OCI-LY1 (cell line): ENCODE measurements around the gene BTBD10.

Experiments
- H2AFZ ChIP-seq: fragments of 200-600 bp; sonication (generic), shearing (Covaris generic); 2 replicates; pipeline ENCODE4 v1.6.0; 2014; ENCODE audit warnings: antibody characterized with exemption, mild to moderate bottlenecking, low read length
- H3F3A ChIP-seq: fragments of 200-600 bp; sonication (generic), shearing (Covaris generic); 2 replicates; pipeline ENCODE4 v1.6.0; 2014; ENCODE audit warnings: mild to moderate bottlenecking, antibody characterized with exemption, low read length, moderate library complexity; ENCODE audit not compliant: insufficient read depth
- H3K27ac ChIP-seq: fragments of 200-600 bp; sonication (generic); 2 replicates; pipeline ENCODE4 v1.5.1; 2014; ENCODE audit warnings: low read length, mixed run types, mild to moderate bottlenecking, low read depth; ENCODE audit not compliant: poor library complexity, severe bottlenecking
- H3K27me3 ChIP-seq: fragments of 200-600 bp; sonication (generic); 2 replicates; pipeline ENCODE4 v1.6.0; 2014; ENCODE audit warnings: antibody characterized with exemption, mild to moderate bottlenecking, low read length, moderate library complexity; ENCODE audit not compliant: insufficient read depth
- H3K36me3 ChIP-seq: fragments of 200-600 bp; sonication (generic); 2 replicates; pipeline ENCODE4 v1.6.1; 2014; ENCODE audit warnings: mild to moderate bottlenecking, antibody characterized with exemption, low read length, moderate library complexity, mixed read lengths; ENCODE audit not compliant: insufficient read depth
- H3K4me1 ChIP-seq: fragments of 200-600 bp; sonication (generic); 2 replicates; pipeline ENCODE4 v1.5.1; 2014; ENCODE audit warnings: mild to moderate bottlenecking, low read length, moderate library complexity; ENCODE audit not compliant: insufficient read depth, severe bottlenecking
- H3K4me2 ChIP-seq: fragments of 200-600 bp; sonication (generic), shearing (Covaris generic); 2 replicates; pipeline ENCODE4 v1.6.1; 2014; ENCODE audit warnings: low read length
- H3K4me3 ChIP-seq: fragments of 200-600 bp; sonication (generic); 2 replicates; pipeline ENCODE4 v1.5.1; 2014; ENCODE audit warnings: low read length, low read depth, mild to moderate bottlenecking, mixed read lengths; ENCODE audit not compliant: poor library complexity, severe bottlenecking
- H3K79me2 ChIP-seq: fragments of 200-600 bp; shearing (Covaris generic); 2 replicates; pipeline ENCODE4 v1.6.1; 2016; ENCODE audit warnings: mixed run types, low read length, mixed read lengths; ENCODE audit not compliant: insufficient read depth
- H3K9ac ChIP-seq: fragments of 200-600 bp; sonication (generic), shearing (Covaris generic); 2 replicates; pipeline ENCODE4 v1.6.1; 2014; ENCODE audit warnings: mild to moderate bottlenecking, low read length, mixed read lengths
- H3K9me2 ChIP-seq: fragments of 200-600 bp; sonication (generic), shearing (Covaris generic); 2 replicates; pipeline ENCODE4 v1.6.1; 2014; ENCODE audit warnings: low read depth, mild to moderate bottlenecking, low read length, mixed read lengths
- H3K9me3 ChIP-seq: fragments of 200-600 bp; shearing (Covaris generic); 2 replicates; pipeline ENCODE4 v1.6.1; 2014; ENCODE audit warnings: low read length, mixed read lengths
- H4K20me1 ChIP-seq: fragments of 200-600 bp; sonication (generic), shearing (Covaris generic); 2 replicates; pipeline ENCODE4 v1.6.0; 2016; ENCODE audit warnings: mild to moderate bottlenecking, low read length; ENCODE audit not compliant: insufficient read depth
- EZH2 ChIP-seq: fragments of 200-600 bp; sonication (generic), shearing (Covaris generic); IDR thresholded peaks from 2 replicates; pipeline ENCODE4 v1.8.0; 2017; ENCODE audit warnings: borderline replicate concordance, mixed run types, mild to moderate bottlenecking, antibody characterized with exemption, low read length, moderate library complexity, mixed read lengths
- TF ChIP-seq, protein P1 (sequence below): fragments of 200-600 bp; sonication (generic), shearing (Covaris generic); IDR thresholded peaks from 2 replicates; pipeline ENCODE4 v1.5.1; 2017; ENCODE audit warnings: mild to moderate bottlenecking, antibody characterized with exemption, low read length, moderate library complexity, mixed read lengths

Gene BTBD10

DNA sequence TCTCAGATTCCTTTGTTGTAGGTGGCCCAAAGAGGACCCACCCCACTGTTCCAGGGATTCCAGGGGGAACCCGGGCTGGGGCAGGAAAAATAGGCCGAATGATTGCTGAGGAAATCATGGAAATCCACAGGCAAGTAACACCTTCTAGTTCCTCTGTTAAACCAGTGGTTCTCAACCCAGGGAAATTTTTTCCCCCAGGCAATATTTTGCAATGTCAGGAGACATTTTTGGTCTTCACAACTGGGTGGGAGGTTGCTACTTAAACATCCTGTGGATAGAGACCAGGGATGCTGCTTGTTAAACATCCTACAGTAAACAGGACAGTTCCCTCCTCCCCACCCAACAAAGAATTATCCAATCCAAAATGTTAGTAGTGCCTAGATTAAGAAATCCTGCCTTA is 84.7 kb downstream of the BTBD10 start:
- Histone ChIP-seq H3K9me3 (no peaks in the 10 kb centered on the region), H3K79me2 (no peaks in the 10 kb centered on the region), H2AFZ (no peak overlapping the region), H3K27me3 (no peaks in the 10 kb centered on the region), H4K20me1 (no peaks in the 10 kb centered on the region), H3K9me2 (no peaks in the 10 kb centered on the region), H3F3A (no peaks in the 10 kb centered on the region), H3K4me2 (no peak overlapping the region), H3K4me1 (no peaks in the 10 kb centered on the region), H3K4me3 (no peak overlapping the region), H3K36me3 (peaks cover 20% of the 10 kb centered on the region), H3K27ac (no peak overlapping the region), H3K9ac (no peak overlapping the region)
- TF ChIP-seq, protein P1, sequence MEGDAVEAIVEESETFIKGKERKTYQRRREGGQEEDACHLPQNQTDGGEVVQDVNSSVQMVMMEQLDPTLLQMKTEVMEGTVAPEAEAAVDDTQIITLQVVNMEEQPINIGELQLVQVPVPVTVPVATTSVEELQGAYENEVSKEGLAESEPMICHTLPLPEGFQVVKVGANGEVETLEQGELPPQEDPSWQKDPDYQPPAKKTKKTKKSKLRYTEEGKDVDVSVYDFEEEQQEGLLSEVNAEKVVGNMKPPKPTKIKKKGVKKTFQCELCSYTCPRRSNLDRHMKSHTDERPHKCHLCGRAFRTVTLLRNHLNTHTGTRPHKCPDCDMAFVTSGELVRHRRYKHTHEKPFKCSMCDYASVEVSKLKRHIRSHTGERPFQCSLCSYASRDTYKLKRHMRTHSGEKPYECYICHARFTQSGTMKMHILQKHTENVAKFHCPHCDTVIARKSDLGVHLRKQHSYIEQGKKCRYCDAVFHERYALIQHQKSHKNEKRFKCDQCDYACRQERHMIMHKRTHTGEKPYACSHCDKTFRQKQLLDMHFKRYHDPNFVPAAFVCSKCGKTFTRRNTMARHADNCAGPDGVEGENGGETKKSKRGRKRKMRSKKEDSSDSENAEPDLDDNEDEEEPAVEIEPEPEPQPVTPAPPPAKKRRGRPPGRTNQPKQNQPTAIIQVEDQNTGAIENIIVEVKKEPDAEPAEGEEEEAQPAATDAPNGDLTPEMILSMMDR = no peak
- no peak for TF ChIP-seq EZH2

DNA sequence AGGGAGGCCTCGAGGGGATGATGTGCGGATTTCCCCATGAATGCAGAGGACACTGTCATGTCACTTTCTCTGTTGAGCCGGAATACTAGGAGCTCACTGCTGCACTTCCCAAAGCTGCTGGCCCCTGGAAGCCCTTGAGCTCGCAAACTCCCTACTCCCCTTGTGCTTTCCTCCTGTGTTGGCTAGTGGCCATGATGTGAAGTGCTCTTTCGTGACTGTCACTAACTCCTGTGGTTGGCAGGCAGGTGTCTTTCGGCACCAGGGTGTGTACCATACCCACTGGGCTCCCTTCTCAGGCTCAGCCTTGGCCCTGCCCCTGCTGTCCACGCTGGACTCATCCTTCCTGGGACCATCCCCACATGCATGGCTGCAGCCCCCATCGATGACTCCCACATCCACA is 86.2 kb downstream of the BTBD10 start:
- Histone ChIP-seq H3K4me3 (no peak overlapping the region), H2AFZ (no peak overlapping the region), H3K79me2 (no peaks in the 10 kb centered on the region), H3K9me3 (no peaks in the 10 kb centered on the region), H3F3A (no peaks in the 10 kb centered on the region), H3K27me3 (no peaks in the 10 kb centered on the region), H3K4me1 (no peaks in the 10 kb centered on the region), H3K9me2 (no peaks in the 10 kb centered on the region), H3K9ac (no peak overlapping the region), H3K27ac (no peak overlapping the region), H4K20me1 (no peaks in the 10 kb centered on the region), H3K4me2 (no peak overlapping the region), H3K36me3 (peaks cover 12% of the 10 kb centered on the region)
- no peak for TF ChIP-seq EZH2
- TF ChIP-seq, protein P1 = no peak

DNA sequence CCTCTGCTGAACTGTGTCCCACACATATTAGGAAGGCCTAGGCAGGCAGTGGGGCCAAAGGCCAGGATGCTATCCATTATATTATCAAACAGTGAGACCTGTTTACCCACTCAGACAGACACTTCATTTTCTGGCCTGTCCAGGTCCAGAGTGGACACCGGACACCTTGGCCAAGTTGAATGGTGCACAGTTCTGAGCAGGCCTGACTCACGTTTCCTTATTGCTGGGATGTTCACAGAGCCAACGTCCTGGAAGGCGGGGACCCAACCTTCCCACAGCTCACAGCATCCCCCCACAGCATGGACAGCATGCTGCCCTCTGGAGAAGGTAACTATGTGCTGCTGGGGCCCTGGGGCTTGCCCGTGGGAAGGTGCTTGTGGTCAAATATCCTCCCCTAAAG is 86.6 kb downstream of the BTBD10 start:
- Histone ChIP-seq H3K9ac (no peak overlapping the region), H3K9me3 (no peaks in the 10 kb centered on the region), H2AFZ (no peak overlapping the region), H3K27ac (no peak overlapping the region), H3K9me2 (no peaks in the 10 kb centered on the region), H3K27me3 (no peaks in the 10 kb centered on the region), H3K36me3 (peaks cover 12% of the 10 kb centered on the region), H3K4me1 (no peaks in the 10 kb centered on the region), H3F3A (no peaks in the 10 kb centered on the region), H3K4me3 (no peak overlapping the region), H3K79me2 (no peaks in the 10 kb centered on the region), H3K4me2 (no peak overlapping the region), H4K20me1 (no peaks in the 10 kb centered on the region)
- no peak for TF ChIP-seq EZH2
- TF ChIP-seq, protein P1 = no peak
